ENCODE results near the gene ARHGAP9.
"Not testable (repeated sequence)": the region's sequence is repeated elsewhere in the genome, so short reads cannot be mapped to it uniquely, and the experiment has no call there.

The ARHGAP9 gene

DNA sequence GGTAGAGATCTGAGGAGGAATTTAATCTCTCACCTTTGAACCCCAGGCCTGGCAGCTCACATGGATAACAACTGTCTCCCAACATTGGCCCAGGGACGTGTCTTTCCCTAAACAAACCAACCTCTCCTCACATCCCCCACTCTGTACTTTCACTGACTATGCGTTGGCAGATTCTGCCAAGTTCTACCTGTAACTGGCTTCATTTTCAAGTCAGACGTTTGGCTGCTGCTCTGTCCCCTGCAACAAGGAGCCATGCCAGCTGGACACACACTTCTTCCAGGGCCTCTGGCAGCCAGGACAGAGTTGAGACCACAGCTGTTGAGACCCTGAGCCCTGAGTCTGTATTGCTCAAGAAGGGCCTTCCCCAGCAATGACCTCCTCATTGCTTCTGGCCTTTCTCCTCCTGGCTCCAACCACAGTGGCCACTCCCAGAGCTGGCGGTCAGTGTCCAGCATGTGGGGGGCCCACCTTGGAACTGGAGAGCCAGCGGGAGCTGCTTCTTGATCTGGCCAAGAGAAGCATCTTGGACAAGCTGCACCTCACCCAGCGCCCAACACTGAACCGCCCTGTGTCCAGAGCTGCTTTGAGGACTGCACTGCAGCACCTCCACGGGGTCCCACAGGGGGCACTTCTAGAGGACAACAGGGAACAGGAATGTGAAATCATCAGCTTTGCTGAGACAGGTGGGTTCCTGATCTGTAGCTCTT lies 45.0 kb downstream of the ARHGAP9 start, which contains the start of gene INHBC:
INHBC (plus strand) TSS at position 268 of the 707 bp plus-strand sequence; CDS start at position 371, 103 bp downstream.
- H3K4me3 Mint-ChIP-seq: peak within 1 kb of the TSS; percentile 51 to 63
- H3K4me1 Mint-ChIP-seq (ENCODE audit: low read depth in 2 of 2): peaks cover 16 to 19% of the 10 kb centered on the region in 2 donors
- DNase-seq (no peak), ATAC-seq (replicated peaks) (no peak)
- peaks cover 19% of the 10 kb centered on the region for H3K36me3 Mint-ChIP-seq (ENCODE audit: insufficient read depth)
- H3K27me3 Mint-ChIP-seq: peaks cover 0 to 9% of the 10 kb centered on the region in 2 donors
- H3K27ac Mint-ChIP-seq: peak within 1 kb of the TSS; percentile 72 to 81
- no peaks in the 10 kb centered on the region for H3K9me3 Mint-ChIP-seq

DNA sequence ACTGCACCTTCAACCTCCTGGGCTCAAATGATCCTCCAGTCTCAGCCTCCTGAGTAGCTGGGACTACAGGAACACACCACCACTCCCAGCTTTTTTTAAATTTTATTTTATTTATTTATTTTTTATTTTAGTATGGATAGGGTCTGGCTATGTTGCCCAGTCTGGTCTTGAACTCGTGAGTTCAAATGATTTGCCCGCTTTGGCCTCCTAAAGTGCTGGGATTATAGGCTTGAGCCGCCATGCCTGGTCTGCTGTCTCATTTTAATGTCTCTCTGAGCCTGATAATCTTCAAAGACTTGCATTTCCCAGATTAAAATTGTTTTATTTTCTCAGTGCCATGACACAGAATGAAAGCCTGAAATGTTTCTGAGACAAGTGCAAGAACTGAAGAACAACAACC lies 46.3 kb downstream of the ARHGAP9 start:
- Mint-ChIP-seq H3K27ac (peak overlapping the region in 1 of 2 donors; percentile 38), H3K4me3 (no peak overlapping the region), H3K36me3 (ENCODE audit: insufficient read depth) (peaks cover 27% of the 10 kb centered on the region), H3K4me1 (ENCODE audit: low read depth in 2 of 2) (peaks cover 21 to 26% of the 10 kb centered on the region in 2 donors), H3K9me3 (no peaks in the 10 kb centered on the region), H3K27me3 (peaks cover 0 to 1% of the 10 kb centered on the region in 2 donors)
- ATAC-seq (replicated peaks): no peak
- DNase-seq: no peak

DNA sequence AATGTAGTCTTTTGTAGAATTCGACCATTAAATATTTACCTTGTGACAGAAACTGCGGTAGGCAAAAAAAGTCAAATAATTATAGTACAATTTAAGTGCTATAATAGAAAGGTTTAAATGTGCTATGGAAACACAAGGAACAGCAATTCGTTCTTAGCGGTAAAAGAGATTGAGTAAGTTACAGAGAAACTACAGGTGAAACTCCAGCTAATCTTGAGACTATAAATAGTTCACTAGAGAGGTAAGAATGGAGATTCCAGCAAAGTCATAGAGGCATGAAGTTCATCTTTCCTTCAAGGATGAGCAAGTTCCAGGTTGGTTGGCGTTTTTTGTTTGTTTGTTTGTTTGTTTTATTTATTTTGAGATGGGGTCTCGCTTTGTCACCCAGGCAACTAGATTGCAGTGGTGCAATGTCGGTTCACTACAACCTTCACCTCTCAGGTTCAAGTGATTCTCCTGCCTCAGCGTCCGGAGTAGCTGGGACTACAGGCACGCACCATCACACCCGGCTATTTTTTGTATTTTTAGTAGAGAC lies 47.9 kb downstream of the ARHGAP9 start:
- DNase-seq (no peak), ATAC-seq (replicated peaks) (no peak)
- Mint-ChIP-seq H3K9me3 (no peaks in the 10 kb centered on the region), H3K36me3 (ENCODE audit: insufficient read depth) (peaks cover 30% of the 10 kb centered on the region), H3K27ac (peak overlapping the region; percentile 100), H3K27me3 (no peaks in the 10 kb centered on the region), H3K4me3 (peak overlapping the region; percentile 95 to 96), H3K4me1 (ENCODE audit: low read depth in 2 of 2) (peaks cover 23 to 30% of the 10 kb centered on the region in 2 donors)

DNA sequence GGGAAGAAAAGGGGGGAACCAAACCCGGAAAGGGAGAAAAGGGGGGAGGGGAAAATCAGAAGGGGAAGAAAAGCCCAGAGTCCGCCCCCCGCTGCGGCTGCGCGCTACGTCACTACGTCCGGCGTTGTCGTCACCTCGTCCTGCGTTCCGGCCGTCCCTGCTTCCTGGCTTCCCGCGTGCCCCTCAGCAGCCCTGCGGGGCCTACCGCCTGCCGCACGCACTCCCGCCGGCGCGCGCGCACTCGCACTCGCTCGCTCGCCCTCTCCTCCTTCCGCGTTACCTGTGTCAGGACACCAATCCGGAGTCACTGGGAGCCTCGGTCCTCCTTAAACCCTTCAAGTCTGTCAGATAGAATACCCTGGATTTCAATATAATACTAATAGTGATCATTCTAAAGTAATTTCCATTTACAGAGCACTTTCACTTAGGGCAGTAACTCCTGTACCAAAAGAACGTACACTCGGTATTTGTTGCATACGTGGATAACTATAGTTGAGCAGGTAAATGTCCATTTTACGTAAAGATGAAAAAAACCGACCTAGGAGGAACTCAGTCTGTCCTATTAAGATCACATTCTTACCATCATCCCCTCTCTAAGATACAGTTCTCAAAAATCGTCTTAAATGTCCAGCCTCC lies 48.6 kb downstream of the ARHGAP9 start, which contains the start of gene R3HDM2:
R3HDM2 (minus strand) TSS at position 113 of the 636 bp plus-strand sequence. CDS start 120,615 bp downstream, outside the sequence.
- DNase-seq (peak; percentile 91 to 95 (median 92)), ATAC-seq (replicated peaks) (peak; percentile 91)
- H3K4me3 Mint-ChIP-seq: peak within 1 kb of the TSS; percentile 95 to 96

DNA sequence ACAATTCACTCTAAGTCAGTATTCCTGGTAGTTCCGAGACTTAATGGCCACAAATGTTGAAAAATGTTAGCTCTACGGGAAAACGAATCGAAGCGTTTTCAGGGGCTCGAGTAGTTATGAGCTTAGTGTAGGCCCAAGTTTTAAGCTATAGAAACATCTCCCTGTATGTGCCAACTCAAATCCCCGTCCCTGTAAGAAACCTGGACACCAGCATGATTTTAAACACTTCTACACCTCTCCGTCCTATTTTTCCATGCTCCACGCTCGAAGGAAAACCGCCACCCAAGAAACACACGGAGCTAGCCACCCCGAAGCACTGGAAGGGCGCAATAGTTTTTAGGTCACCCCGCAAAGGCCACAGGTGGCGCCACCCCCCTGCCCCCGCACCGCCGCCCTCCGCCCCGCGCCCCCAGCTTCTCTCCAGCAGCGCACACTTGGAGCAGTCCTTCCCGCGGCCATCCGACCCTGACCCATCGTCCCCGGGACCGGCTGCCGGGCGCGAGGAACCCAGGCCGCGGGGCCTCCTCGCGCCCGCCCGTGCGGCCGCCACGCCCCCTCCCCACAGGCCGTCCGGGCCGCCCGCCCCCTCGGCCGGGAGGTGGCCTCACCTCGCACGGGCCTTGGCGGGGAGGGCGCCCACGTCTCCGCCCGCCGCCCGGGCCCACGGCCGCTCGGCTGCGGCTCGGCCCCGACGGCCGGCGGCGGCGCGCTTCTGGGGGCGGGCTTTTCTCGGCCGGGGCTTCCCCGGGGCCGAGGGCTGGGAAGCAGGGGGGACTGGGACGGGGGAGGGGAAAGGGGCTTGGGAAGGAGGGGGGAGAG lies 49.3 kb downstream of the ARHGAP9 start:
- peaks cover 27 to 28% of the 10 kb centered on the region in 2 donors for H3K4me1 Mint-ChIP-seq (ENCODE audit: low read depth in 2 of 2)
- no peaks in the 10 kb centered on the region for H3K9me3 Mint-ChIP-seq
- peak in 2 of 3 experiments; percentile 27 to 55 for DNase-seq
- peak; percentile 70 for ATAC-seq (replicated peaks)
- H3K4me3 Mint-ChIP-seq: peak overlapping the region; percentile 95 to 96
- H3K27me3 Mint-ChIP-seq: no peaks in the 10 kb centered on the region
- peak overlapping the region; percentile 100 for H3K27ac Mint-ChIP-seq
- H3K36me3 Mint-ChIP-seq (ENCODE audit: insufficient read depth): peaks cover 35% of the 10 kb centered on the region

More for the DNA sequence above, 48.6 kb downstream of the ARHGAP9 start, which contains the start of gene R3HDM2:
- H3K9me3 Mint-ChIP-seq: no peaks in the 10 kb centered on the region
- peak within 1 kb of the TSS; percentile 100 for H3K27ac Mint-ChIP-seq
- peaks cover 26 to 30% of the 10 kb centered on the region in 2 donors for H3K4me1 Mint-ChIP-seq (ENCODE audit: low read depth in 2 of 2)
- H3K36me3 Mint-ChIP-seq (ENCODE audit: insufficient read depth): peaks cover 30% of the 10 kb centered on the region
- no peaks in the 10 kb centered on the region for H3K27me3 Mint-ChIP-seq

DNA sequence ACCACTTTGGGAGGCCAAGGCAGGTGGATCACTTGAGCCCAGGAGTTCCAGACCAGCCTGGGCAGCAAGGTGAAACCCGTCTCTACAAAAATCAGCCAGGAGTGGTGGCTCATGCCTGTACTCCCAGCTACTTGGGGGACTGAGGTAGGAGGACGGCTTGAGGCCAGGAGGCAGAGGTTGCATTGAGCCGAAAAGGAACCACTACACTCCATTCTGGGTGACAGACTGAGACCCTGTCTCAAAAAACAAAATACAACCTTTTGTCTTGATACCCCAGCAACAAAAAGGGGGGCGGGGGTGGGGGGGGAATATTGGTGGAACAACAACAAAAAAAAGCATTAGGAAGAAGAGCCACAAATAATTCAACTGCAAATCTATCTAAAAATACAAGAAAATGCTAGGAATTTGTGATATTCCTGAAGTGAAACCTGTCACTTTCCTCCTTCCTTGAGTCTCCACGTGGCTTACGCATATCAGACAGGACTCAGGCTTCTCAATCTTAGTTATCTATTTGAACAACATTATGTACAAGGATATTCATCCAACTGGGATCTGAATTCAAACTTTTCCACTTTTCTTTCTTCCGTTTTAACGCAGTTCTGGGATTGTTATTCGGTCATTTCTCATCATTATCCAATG lies 50.1 kb downstream of the ARHGAP9 start:
- H3K36me3 Mint-ChIP-seq (ENCODE audit: insufficient read depth): peaks cover 43% of the 10 kb centered on the region
- ATAC-seq (replicated peaks) (no peak), DNase-seq (no peak)
- peak overlapping the region; percentile 81 to 96 for H3K4me3 Mint-ChIP-seq
- peak overlapping the region; percentile 100 for H3K27ac Mint-ChIP-seq
- peaks cover 25 to 26% of the 10 kb centered on the region in 2 donors for H3K4me1 Mint-ChIP-seq (ENCODE audit: low read depth in 2 of 2)
- no peaks in the 10 kb centered on the region for H3K9me3 Mint-ChIP-seq
- H3K27me3 Mint-ChIP-seq: no peaks in the 10 kb centered on the region

DNA sequence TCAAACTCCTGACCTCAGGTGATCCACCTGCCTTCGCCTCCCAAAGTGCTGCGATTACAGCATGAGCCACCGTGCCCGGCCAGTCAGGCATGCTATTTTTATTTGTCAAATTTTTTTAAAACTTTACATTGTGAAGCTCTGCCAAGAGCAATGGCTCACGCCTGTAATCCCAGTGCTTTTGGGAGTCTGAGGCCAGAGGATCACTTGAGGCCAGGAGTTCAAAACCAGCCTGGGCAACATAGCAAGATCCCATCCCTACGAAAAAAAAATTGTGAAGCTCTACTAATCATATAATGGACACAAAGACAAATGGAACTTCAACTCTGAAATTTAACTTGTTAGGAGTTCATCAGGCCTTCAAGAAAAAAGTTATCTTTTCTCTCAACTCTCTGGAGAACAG lies 50.7 kb downstream of the ARHGAP9 start:
- H3K36me3 Mint-ChIP-seq (ENCODE audit: insufficient read depth): peaks cover 48% of the 10 kb centered on the region
- H3K9me3 Mint-ChIP-seq: no peaks in the 10 kb centered on the region
- no peaks in the 10 kb centered on the region for H3K27me3 Mint-ChIP-seq
- H3K4me1 Mint-ChIP-seq (ENCODE audit: low read depth in 2 of 2): peaks cover 25 to 30% of the 10 kb centered on the region in 2 donors
- peak overlapping the region; percentile 81 to 96 for H3K4me3 Mint-ChIP-seq
- H3K27ac Mint-ChIP-seq: peak overlapping the region; percentile 100
- no peak for ATAC-seq (replicated peaks)
- no peak for DNase-seq

DNA sequence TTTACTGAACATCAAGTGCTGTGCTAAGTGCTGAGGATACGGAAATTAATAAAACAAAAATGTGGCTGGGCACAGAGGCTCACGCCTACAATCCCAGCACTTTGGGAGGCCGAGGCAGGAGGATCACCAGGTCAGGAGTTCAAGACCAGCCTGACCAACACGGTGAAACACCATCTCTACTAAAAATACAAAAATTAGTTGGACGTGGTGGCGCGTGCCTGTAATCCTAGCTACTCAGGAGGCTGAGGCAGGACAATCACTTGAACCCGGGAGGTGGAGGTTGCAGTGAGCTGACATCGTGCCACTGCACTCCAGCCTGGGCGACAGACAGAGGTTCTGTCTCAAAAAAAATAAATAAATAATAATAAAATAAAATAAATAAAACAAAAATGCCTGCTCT lies 52.7 kb downstream of the ARHGAP9 start:
- H3K36me3 Mint-ChIP-seq (ENCODE audit: insufficient read depth): peaks cover 48% of the 10 kb centered on the region
- peak overlapping the region in 1 of 2 donors; percentile 75 for H3K27ac Mint-ChIP-seq
- H3K9me3 Mint-ChIP-seq; H3K27me3 Mint-ChIP-seq; DNase-seq; ATAC-seq (replicated peaks); H3K4me3 Mint-ChIP-seq: not testable (repeated sequence)
- peaks cover 25 to 35% of the 10 kb centered on the region in 2 donors for H3K4me1 Mint-ChIP-seq (ENCODE audit: low read depth in 2 of 2)

All from effector memory CD8-positive, alpha-beta T cell (primary cell).